Stimulated activated CD8-positive, alpha-beta memory T cell treated with anti-CD3 and anti-CD28 coated beads, Interleukin-12 subunit alpha, Interleukin-12 subunit beta, amount 100 ng/mL, for 1 hour (primary cell): ENCODE data around the gene BAD.
"Not testable (repeated sequence)": the region's sequence is repeated elsewhere in the genome, so short reads cannot be mapped to it uniquely, and the experiment has no call there.

Experiments
- DNase-seq: peaks from one replicate; pipeline ENCODE4 v3.0.0-alpha.2; 2020; ENCODE audit warnings: low read depth

BAD gene

DNA sequence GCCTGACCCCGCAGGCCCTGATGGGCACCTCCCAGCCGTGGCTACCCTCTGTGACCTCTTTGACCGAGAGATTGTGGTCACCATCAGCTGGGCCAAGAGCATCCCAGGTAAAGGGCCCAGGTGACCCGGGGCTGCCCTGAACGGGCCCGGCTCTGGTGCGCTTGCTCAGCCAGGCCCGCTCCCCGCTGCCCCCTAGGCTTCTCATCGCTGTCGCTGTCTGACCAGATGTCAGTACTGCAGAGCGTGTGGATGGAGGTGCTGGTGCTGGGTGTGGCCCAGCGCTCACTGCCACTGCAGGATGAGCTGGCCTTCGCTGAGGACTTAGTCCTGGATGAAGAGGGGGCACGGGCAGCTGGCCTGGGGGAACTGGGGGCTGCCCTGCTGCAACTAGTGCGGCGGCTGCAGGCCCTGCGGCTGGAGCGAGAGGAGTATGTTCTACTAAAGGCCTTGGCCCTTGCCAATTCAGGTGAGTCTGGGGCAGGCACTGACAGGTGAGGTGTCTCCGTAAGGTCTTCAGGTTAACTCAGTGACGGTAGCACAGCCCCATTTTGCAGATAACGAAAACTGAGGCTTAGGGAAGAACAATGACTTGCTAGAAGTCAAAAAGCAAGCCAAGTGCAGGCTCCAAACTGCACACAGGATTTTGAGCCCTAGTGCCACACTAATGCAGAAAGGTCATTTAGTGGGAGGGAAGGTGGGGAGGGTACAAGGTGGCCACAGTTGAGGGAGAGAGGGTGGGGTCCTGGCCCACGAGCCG lies 30.5 kb upstream of the BAD start:
- DNase-seq: no peak

GRCh38 chr11:64314146-64314804 lies 29.8 kb upstream of the BAD start:
- DNase-seq: no peak

- DNase-seq: no peak
Measured at GRCh38 chr11:64313491-64314145, 29.2 kb upstream of the BAD start.

DNA sequence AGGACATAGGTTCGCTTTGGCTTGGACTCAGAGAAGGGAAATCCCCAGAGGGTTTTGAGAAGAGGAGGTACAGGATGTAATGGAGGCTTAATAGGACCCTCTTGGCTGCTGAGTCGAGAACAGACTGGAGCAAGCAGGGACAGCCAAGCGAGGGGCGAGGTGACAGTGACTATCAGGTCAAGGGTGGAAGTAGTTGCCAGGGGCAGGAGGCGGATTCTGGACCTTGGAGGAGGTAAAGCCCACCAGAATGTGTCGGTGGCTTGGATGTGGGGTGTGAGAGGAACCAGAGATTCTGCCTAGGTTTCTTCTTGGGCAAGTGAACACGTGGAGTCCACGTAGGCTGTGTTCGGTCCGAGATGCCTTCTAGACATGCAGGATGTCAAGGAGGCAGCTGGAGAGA lies 28.5 kb upstream of the BAD start:
- no peak for DNase-seq

GRCh38 chr11:64307795-64308194 lies 23.3 kb upstream of the BAD start:
- DNase-seq: not testable (repeated sequence)

DNA sequence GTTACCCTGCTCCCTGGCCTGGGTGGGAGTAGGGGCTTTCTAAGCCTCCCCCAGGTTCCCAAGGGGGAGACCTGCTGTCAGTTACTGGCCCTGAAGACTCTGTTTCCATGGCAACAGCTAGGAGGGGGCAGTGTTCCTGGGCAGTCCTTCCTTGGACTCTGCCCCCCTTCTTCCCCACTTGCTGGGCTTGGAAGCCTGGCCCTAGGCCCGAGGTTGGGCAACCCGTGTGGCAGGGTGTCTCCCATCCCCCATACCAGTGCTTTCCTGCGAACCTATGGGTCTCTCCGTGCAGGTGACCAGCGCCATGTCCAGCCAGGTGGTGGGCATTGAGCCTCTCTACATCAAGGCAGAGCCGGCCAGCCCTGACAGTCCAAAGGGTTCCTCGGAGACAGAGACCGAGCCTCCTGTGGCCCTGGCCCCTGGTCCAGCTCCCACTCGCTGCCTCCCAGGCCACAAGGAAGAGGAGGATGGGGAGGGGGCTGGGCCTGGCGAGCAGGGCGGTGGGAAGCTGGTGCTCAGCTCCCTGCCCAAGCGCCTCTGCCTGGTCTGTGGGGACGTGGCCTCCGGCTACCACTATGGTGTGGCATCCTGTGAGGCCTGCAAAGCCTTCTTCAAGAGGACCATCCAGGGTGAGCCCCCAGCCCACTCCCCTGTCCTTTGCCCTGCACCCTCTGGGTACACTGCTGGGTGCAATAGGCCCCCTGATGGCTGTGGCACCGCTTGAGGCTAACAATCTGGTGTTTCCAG lies 22.6 kb upstream of the BAD start:
- DNase-seq: no peak

- DNase-seq: no peak
Measured at GRCh38 chr11:64306563-64306875, 22.1 kb upstream of the BAD start.

- peak; percentile 55 for DNase-seq
Measured at GRCh38 chr11:64305691-64306562, 21.5 kb upstream of the BAD start.

- peak; percentile 99 for DNase-seq
Measured at GRCh38 chr11:64305075-64305690, 20.7 kb upstream of the BAD start, which contains the start of gene ESRRA. ESRRA (plus strand) TSS chr11:64305524; CDS start chr11:64307180, 1,656 bp downstream.

- DNase-seq: peak; percentile 93
Measured at GRCh38 chr11:64304316-64305072, 20.0 kb upstream of the BAD start.

GRCh38 chr11:64304032-64304315 lies 19.5 kb upstream of the BAD start:
- DNase-seq: no peak

- no peak for DNase-seq
Measured at GRCh38 chr11:64303109-64304031, 18.9 kb upstream of the BAD start.

DNA sequence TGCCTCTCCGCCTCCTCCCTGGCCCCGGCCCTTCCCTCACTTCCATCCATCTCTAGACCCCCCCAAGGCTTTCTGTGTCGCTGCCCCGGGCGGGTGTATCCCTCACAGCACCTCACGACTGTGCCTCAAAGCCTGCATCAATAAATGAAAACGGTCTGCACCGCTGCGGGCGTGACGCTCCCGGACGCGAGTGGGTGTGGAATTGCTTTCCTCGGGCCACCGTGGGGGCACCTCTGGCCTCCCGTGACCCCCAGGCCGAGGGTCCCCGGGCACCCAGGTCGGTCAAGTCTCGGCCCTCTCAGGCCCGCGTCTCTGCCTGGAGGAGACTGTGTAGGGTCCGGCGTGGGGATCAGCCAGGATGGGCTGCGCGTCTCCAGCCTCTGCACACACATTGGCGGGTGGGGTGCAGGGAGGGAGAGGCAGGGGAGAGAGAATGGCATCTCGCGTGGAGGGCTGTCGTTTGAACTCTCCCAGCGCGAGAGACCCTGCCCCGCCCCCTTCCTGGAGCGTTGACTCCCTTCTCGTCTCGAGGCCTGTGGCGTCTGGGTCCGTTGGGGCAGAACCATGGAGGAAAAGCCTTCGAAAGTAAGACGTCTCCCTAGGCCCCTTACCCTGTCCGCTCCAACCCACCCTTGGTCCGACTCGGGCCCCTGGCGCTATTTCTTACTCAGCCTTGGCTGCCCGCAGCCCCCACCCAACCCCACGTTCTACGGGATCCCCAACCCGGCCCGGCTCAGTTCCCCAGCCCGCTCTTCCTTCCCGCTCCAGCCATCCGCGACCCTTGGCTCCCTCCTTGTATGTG lies 15.6 kb upstream of the BAD start, which contains the start of gene CATSPERZ:
CATSPERZ (plus strand) TSS at position 512 of the 802 bp plus-strand sequence; CDS start at position 565, 53 bp downstream.
- DNase-seq: no peak

- no peak for DNase-seq
Measured at GRCh38 chr11:64298966-64299846, 14.7 kb upstream of the BAD start.

GRCh38 chr11:64297699-64298358 lies 13.4 kb upstream of the BAD start:
- no peak for DNase-seq

DNA sequence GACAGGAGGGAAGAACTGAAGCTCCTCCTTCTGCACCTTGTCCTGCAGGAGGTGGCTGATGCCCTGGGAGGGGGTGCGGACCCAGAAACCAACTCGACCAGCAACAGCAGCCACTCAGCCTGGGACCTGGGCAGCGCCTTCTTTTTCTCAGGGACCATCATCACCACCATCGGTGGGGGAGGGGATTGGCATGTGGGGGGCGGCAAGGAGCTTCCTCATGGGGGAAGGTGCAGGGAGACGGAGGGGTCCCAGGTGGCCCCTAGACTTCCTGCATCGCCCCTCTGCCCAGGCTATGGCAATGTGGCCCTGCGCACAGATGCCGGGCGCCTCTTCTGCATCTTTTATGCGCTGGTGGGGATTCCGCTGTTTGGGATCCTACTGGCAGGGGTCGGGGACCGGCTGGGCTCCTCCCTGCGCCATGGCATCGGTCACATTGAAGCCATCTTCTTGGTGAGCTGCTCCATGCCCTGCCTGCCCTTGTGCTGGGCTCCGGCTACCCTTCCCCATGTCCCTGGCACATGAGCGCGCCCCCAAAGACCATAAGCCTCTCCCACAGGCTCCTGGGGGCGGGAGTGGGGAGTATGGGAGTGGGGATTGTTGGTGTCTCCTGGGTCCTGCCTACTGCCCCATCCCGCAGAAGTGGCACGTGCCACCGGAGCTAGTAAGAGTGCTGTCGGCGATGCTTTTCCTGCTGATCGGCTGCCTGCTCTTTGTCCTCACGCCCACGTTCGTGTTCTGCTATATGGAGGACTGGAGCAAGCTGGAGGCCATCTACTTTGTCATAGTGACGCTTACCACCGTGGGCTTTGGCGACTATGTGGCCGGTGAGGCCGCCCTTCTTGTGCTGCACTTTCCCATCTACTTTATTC lies 12.6 kb upstream of the BAD start:
- DNase-seq: no peak
